Right lobe of liver (tissue), 6 donors: ENCODE data around the gene MAP3K9. TPM values are rescaled to one million over a fixed set of nuclear protein-coding genes. Genes with fewer than 3 reads are reported as not detected.
A peak's percentile ranks its signal among the peaks of the same experiment; 100 is the strongest.

Experiments
- ATAC-seq, 4 donors: fragments of 200-7000 bp; cut with Tn5 transposase; one replicate each; pipeline ENCODE4 v1.9.1; 2020; ENCODE audit warnings: mild to moderate bottlenecking in 4 of 4, moderate library complexity in 4 of 4
- DNase-seq, 3 donors: peaks; one replicate each; pipeline ENCODE4 v3.0.0-alpha.2; 2020
- H3K27ac ChIP-seq, 3 donors: fragments of 200-600 bp; one replicate each; pipeline ENCODE4 v1.8.0; 2022
- H3K27me3 ChIP-seq, 2 donors: fragments of 200-600 bp; one replicate each; pipeline ENCODE4 v1.8.0; 2022
- H3K36me3 ChIP-seq, 4 donors: fragments of 200-600 bp; sonication (generic) in 1 of 4; one replicate each; pipeline versions ENCODE4 v1.5.1 to v1.8.0; 2017 to 2022; ENCODE audit warnings: control low read depth in 1 of 4
- H3K4me1 ChIP-seq, 4 donors: fragments of 200-600 bp; sonication (generic) in 1 of 4; one replicate each; pipeline versions ENCODE4 v1.5.1 to v1.8.0; 2017 to 2022; ENCODE audit warnings: control low read depth in 1 of 4
- H3K4me3 ChIP-seq, 3 donors: fragments of 200-600 bp; one replicate each; pipeline ENCODE4 v1.8.0; 2022
- H3K9me3 ChIP-seq, 4 donors: fragments of 200-600 bp; sonication (generic) in 1 of 4; one replicate each; pipeline versions ENCODE4 v1.5.1 to v1.8.0; 2017 to 2022; ENCODE audit warnings: control low read depth in 1 of 4
- CTCF ChIP-seq, 4 donors: fragments of 200-600 bp in 3 of 4; fragments of 450-650 bp in 1 of 4; IDR thresholded peaks; one replicate each; pipeline versions ENCODE4 v1.5.1 to v1.8.0; 2016 to 2022; ENCODE audit warnings: antibody characterized with exemption in 4 of 4, mild to moderate bottlenecking in 2 of 4
- POLR2A ChIP-seq: fragments of 450-650 bp; IDR thresholded peaks from one replicate; pipeline ENCODE4 v1.6.1; 2017; ENCODE audit warnings: antibody characterized with exemption, mild to moderate bottlenecking
- WGBS: methylation state at CpG from one replicate; pipeline ENCODE4 v1.1.6; 2018; ENCODE audit warnings: low coverage, low lambda C conversion rate; ENCODE audit not compliant: insufficient coverage; ENCODE audit errors: missing lambda C conversion rate; 5-methylcytosine and 5-hydroxymethylcytosine counted together
- intact Hi-C, 2 donors: fragments of 100-400 bp; cut with DNase I; formaldehyde crosslinking; loops; one replicate each; pipeline versions ENCODE4 v1.11.2 to v1.14.1; 2022
- total RNA-seq, 6 experiments: library from RNA; depleted of rRNA in 2 of 6; stranded (reverse); fragments of >200 nt in 2 of 6; fragmentation: NEBNext Ultra II Directional in 3 of 6; extraction: Animal tissue kit (Norgen Biotek cat#: 25700) in 3 of 6; gene quantifications; one replicate each; pipeline versions ENCODE4 v1.1.0 to v1.2.4, GENCODE V29; 2016 to 2023
- donor health status: DM: no; HTN: yes; CAD: no.
- donor health status: DM: no; HTN: no; CAD: no.
- donor health status: DM: no; HTN: no; CAD: no.
- donor health status: DM: no; HTN: yes; CAD: no.
- donor health status: DM: no; HTN: yes; CAD: no.

Gene MAP3K9
- total RNA-seq, 6 experiments from 2014 or later, result 2.0 to 3.6 (median 2.7) TPM

GRCh38 chr14:70822530-70823185 lies 13.3 kb upstream of the MAP3K9 start:
- Histone ChIP-seq H3K27ac (no peak overlapping the region), H3K36me3 (no peaks in the 10 kb centered on the region), H3K27me3 (no peaks in the 10 kb centered on the region), H3K9me3 (no peaks in the 10 kb centered on the region), H3K4me1 (peaks cover 0 to 15% (median 6%) of the 10 kb centered on the region in 4 donors), H3K4me3 (peak overlapping the region; percentile 58 to 72 (median 62))
- TF ChIP-seq POLR2A (no peak), CTCF (IDR thresholded peaks at IDR 0.05) (no peak)
- no peak for ATAC-seq
- 34% methylated on average over 26 of the region's 26 CpGs for WGBS
- DNase-seq, result peak in 1 of 3 donors; percentile 28
- intact Hi-C loops, result loop anchor here in 1 of 2 donors (5.0 kb wide), 1 partner anchor 85 kb away; the partner anchor contains the start of gene PCNX1

- no peaks in the 10 kb centered on the region for H3K27me3 ChIP-seq
- TF ChIP-seq CTCF (IDR thresholded peaks at IDR 0.05) (no peak), POLR2A (peak; percentile 66)
- peaks cover 0 to 11% (median 2%) of the 10 kb centered on the region in 4 donors for H3K4me1 ChIP-seq
- no peaks in the 10 kb centered on the region for H3K9me3 ChIP-seq
- ATAC-seq (peak; percentile 69 to 77 (median 74)), DNase-seq (peak; percentile 71 to 79 (median 78))
- peak overlapping the region; percentile 58 to 72 (median 62) for H3K4me3 ChIP-seq
- WGBS, result 3% methylated on average over 37 of the region's 77 CpGs
- no peaks in the 10 kb centered on the region for H3K36me3 ChIP-seq
- intact Hi-C loops, result loop anchor here in 1 of 2 donors (5.0 kb wide), 1 partner anchor 85 kb away; the partner anchor contains the start of gene PCNX1
- peak overlapping the region in 2 of 3 donors; percentile 33 to 56 for H3K27ac ChIP-seq
Observed at GRCh38 chr14:70821584-70822529, 12.5 kb upstream of the MAP3K9 start.

GRCh38 chr14:70816525-70816924 lies 7.2 kb upstream of the MAP3K9 start:
- WGBS, result 78% methylated on average over 8 of the region's 8 CpGs
- TF ChIP-seq POLR2A, result no peak
- TF ChIP-seq CTCF (IDR thresholded peaks at IDR 0.05), result no peak
- ATAC-seq, result no peak

GRCh38 chr14:70814466-70814865 lies 5.2 kb upstream of the MAP3K9 start:
- WGBS, result 60% methylated on average over 1 of the region's 1 CpG
- DNase-seq (no peak), ATAC-seq (no peak)
- peaks cover 0 to 6% (median 0%) of the 10 kb centered on the region in 4 donors for H3K4me1 ChIP-seq
- no peak overlapping the region for H3K4me3 ChIP-seq
- TF ChIP-seq CTCF (IDR thresholded peaks at IDR 0.05) (no peak), POLR2A (no peak)
- no peaks in the 10 kb centered on the region for H3K36me3 ChIP-seq
- no peak overlapping the region for H3K27ac ChIP-seq
- intact Hi-C loops, result loop anchor here (10.0 kb wide), 3 partner anchors 160 to 200 kb away; no protein-coding TSS in a partner anchor
- H3K27me3 ChIP-seq, result no peaks in the 10 kb centered on the region
- H3K9me3 ChIP-seq, result no peaks in the 10 kb centered on the region

More at GRCh38 chr14:70816525-70816924, 7.2 kb upstream of the MAP3K9 start:
- H3K4me1 ChIP-seq, result peaks cover 0 to 5% (median 0%) of the 10 kb centered on the region in 4 donors
- no peaks in the 10 kb centered on the region for H3K9me3 ChIP-seq
- no peak overlapping the region for H3K4me3 ChIP-seq
- intact Hi-C loops, result loop anchor here (10.0 kb wide), 3 partner anchors 158 to 202 kb away; no protein-coding TSS in a partner anchor
- no peaks in the 10 kb centered on the region for H3K36me3 ChIP-seq
- no peaks in the 10 kb centered on the region for H3K27me3 ChIP-seq
- no peak overlapping the region for H3K27ac ChIP-seq
- no peak for DNase-seq
